ENCODE results near the gene SLC35F5.
A peak's percentile ranks its signal among the peaks of the same experiment; 100 is the strongest.
"Not testable (repeated sequence)": the region's sequence is repeated elsewhere in the genome, so short reads cannot be mapped to it uniquely, and the experiment has no call there.

SLC35F5 gene

DNA sequence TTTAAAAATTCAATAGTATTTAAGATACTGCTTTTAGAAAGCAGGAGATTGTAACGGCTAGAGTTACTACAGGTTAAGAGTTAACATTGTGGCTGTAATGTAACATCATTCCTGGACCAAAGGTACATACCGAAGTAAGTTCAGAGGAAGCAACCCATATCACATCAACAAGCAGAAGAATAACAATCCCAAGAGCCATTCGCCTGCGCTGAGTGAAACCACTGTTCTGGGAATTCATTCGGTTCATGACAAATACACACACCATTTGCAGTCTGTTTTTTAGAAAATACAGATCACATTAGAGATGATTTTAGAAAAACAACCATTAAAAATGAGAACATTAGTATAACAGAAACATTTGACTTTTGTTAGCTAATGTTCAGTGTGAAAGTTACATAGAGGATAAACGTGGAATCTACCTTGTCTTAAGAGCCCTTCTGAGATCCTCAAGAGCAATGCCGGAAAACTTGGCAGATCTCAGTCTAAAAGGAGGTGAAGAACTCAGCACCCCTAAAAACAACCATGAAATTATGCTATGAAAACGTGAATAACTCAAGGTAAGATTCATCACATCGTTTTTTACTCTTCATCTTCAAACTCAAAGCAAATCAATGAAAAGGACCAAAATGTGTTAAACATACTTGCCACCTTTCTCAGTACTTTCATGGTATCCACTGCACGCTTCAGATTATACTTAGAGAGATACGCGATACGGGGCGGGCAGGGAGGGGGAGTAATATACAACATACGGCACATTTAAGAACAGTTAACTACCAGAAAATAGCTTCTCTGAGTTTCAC, 1.2 kb downstream of the SLC35F5 start:
- no peak for DNase-seq

DNA sequence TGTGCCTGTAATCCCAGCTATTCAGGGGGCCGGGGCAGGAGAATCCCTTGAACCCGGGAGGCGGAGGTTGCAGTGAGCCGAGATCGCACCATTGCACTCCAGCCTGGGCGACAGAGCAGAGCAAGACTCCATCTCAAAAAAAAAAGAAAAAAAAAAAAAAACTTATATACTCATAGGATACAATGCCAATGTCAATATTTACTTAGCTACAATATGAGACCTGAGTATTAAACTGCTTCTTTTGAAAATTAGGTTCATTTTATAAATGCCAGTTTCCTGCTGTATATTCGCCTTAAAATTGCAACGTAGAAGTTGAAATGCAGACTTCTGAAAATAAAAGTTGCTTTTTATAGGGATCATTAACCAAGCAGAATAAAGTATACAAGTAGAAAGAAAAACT, 2.3 kb downstream of the SLC35F5 start:
- DNase-seq = no peak

DNA sequence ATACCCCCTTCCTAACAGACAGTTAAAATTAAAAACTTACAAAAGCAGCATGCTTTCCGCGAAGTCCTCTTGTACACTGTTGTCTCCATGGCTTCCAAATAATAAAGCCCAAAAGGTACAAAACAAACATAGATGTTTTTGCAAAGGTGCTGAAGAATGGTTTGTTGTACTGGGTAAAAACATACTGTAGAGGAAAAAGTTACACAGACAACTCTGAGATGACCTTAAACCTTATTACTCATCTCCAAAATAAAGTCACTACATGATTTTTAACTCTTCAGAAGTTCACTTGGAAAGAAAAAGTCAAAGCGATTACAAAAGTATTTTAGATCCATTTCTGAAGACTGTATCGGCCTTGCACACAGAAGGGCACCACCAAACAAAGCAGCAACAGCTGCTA, 6.1 kb downstream of the SLC35F5 start:
- no peak for DNase-seq

DNA sequence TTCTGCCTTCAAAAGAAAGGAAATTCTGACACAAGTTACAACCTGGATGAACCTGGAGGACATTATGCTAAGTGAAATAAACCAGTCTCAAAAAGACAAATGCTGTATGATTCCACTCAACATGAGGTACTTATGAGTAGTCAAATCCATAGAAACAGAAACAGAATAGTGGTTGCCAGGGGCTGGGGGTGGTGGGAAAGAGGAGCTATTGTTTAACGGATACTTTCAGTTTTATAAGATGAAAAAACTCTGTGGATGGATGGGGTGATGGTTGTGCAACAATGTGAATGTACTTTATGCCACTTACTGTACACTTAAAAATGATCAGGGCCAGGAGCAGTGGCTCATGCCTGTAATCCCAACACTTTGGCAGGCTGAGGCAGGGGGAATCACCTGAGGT, 15.4 kb downstream of the SLC35F5 start:
- DNase-seq = no peak

DNA sequence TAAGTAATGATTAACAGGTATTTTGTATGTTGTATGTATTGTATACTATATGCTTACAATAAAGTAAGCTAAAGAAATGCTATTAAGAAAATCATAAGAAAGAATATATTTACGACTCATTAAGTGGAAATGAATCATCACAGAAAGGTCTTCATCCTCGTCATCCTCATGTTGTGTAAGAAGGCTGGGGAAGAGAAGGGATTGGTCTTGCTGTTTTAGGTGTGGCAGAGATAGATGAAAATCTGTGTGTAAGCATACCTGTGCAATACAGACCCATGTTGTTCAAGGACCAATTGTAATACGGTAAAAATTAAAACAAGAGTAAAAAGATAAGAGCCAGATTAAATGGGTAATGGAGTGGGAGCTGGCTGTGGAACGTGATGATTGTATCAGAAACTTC, 16.6 kb downstream of the SLC35F5 start:
- no peak for DNase-seq

DNA sequence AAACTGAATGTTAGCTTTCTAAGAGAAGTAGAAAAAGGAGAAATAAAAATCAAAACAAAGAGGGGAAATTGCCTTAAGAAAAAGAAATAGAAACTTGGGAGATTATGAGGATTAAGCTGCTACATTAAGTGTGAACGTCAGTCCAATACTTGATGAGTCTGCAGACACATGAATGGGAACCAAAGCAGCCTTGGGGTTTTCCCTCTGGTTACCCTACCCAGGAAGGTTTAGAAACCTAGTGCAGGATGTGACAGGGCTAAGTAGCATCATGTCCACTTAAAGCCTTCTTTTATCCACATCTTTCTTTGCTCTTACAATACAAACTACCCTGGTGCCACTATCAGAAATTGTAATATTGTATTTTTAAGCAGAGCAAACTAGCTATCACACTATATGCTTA, 22.3 kb downstream of the SLC35F5 start:
- DNase-seq = no peak

DNA sequence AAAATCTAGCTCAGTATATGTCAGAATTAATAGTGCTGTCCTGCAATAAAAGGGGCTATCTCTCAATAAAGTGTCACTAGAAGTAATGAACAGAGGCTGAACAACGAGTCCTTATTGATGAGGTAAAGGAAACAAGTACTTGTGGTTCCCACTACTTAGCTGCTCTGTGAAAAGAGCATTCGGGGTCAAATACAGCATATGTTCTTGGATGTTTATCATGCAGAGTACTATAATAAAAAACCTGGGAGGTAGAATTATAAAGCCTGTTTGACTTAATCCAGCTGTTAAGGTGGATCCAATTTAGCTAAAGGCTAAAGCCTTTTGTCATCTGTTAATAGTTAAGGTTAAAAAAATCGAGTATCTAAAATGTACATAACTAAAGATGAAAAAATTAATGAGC, 32.4 kb downstream of the SLC35F5 start:
- no peak for DNase-seq

DNA sequence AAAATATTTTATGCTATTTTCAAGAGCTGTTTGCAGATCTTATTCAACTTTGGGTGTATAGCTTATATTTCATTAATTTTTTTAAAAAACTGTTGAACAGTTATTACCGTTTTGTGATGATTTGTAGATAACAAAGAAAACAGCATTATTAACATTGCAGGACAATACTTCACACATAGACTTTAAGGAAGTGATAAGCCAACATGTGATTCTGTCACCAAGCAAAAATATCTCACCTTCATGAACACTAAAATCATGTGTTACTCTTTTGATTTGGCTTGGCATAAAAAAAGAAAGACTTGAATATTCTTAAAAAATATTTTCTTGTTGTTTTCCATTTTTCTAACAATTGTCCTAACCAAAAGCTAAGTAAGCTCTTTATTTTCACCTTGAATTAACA, 33.0 kb downstream of the SLC35F5 start:
- no peak for DNase-seq

DNA sequence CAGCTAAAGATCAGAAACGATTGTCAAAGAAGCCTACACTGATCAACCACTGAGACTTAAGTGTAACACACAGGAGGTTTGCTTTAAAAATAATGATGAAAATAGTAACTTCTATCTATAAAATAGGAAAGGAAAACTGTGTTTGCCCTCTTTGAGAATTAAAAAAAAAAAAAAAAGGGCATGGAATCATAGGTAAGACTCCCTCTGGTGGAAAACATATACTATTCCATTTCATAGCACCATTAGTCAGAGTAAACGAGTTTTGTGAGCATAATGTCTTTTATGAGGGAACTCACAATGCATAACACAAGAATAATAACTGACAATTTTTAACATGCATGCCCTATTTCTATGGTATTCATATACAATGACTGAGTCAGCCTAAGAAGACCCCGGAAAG, 36.3 kb downstream of the SLC35F5 start:
- DNase-seq = no peak

DNA sequence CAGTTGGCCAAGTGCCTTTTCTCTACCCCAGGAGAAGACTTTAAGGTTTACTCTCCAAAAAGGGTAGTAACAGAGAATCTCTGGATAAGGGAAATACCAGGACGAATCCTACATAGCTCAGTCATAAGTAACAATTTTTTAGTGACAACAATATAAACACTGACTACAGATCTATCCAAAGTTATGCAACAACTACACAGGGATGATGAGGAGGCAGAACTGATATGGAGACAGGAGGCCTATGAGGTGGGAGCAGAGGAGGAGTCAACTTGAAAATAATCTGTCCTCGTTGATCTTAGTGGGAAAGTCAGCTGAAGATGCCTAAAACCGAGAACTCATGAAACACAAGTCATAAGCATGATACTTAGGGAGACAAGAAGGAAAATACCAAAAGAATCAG, 40.2 kb downstream of the SLC35F5 start:
- DNase-seq = no peak

DNA sequence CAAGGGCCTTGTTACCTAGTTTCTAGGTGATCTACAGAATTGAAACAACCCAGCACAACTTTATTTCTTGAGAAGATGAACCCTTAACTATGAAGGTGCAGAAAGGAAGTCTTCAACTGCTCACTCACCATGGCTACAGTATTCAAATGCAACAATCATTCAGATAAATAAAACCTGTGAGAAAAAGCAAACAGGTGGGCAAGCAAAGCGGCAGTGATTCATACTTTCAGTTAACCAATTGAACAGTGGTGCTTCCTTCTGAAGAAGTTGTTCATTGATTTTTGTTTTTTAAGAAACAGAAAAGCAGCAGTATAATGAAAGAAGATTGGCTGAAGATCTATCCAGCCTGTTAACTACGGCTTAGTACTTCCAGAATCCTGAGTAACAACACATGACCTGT, 43.5 kb downstream of the SLC35F5 start:
- DNase-seq = no peak

DNA sequence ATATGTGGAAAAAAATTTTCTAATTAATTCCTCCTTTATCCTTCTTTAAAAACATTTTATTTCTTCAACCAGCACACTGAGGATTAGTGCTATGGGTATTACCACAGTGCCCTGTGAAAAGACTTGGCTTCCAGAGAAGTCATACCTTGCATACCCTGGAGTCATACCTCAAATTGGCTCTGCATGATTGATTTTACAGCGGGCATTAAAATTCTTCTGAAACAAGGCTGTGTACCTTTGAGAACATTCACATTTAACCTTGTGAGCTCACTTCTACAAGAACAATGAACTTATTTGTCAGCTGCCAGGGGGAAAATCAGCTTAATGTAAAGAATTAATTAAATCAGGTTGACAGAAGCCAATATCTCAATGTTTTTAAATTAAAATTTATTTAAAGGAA, 44.6 kb downstream of the SLC35F5 start:
- no peak for DNase-seq

DNA sequence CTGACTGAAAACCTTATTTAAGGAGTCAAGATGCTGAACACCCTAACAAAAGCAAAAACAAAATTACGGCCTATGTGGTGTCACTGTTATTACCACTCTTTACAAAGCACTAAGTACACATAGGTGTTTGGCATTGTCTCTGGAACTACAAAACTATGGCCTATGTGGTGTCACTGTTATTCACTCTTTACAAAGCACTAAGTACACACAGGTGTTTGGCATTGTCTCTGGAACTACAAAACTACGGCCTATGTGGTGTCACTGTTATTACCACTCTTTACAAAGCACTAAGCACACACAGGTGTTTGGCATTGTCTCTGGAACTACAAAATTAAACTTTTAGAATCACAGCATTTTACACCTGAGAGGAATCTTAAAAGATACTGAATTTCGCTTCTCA, 47.4 kb downstream of the SLC35F5 start:
- DNase-seq = no peak

DNA sequence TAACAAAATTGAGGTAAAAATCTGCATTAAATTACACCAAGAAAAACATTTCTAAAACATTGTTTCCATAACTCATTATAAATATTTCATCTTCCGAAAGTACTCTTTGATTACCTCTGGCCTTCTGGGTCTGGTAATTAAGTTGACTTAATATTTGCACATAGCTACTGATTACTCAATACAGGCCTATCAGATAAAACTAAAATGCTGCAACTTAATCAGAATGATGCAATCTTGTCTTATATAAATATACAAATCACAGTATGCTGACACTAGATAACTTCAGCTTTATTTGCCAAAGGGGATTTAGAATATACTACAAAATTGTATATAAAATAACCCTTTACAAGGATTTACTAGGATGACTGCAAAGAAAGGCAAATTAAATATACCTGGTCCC, 49.3 kb downstream of the SLC35F5 start:
- no peak for DNase-seq

DNA sequence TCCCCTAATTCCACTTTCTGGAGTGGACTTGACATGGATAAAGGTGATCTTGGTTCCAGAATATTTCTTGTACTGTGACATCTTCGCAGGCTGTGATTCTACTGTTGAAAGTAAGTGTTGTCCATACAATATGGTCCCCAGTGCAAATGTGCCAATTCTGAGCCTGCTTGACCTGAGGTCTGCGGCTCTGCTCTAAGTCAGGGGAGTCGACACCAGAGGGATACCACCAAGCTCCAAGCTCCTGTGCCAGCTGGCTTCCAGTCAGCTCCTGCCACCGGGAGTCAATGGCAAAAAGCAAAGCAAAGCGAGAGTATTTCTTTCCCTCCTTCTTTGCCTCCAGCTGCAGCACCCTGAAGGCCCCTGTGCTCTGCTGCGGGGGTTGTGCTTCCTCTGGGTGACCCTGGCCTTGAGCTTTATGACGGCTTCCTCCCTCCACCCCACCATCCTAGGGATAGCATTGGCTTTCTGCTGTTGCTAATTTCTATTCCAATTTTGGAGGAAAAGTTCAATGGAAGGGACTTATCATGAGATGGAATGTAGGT, 50.4 kb downstream of the SLC35F5 start:
- DNase-seq = no peak

DNA sequence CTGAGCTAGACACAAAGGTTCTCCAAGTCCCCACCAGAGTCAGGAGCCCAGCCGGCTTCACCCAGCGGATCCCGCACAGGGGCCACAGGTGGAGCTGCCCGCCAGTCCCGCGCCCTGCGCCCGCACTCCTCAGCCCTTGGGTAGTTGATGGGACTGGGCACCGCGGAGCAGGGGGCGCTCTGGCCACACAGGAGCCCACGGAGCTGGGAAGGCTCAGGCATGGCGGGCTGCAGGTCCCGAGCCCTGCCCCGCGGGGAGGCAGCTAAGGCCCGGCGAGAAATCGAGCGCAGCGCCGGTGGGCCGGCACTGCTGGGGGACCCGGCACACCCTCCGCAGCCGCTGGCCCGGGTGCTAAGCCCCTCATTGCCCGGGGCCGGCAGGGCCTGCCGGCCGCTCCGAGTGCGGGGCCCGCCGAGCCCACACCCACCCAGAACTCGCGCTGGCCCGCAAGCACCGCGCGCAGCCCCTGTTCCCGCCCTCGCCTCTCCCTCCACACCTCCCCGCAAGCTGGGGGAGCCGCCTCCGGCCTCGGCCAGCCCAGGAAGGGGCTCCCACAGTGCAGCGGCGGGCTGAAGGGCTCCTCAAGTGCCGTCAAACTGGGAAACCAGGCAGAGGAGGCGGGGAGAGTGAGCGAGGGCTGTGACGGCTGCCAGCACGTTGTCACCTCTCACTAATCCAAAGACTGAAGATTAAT, 52.0 kb downstream of the SLC35F5 start:
- DNase-seq = not testable (repeated sequence)

DNA sequence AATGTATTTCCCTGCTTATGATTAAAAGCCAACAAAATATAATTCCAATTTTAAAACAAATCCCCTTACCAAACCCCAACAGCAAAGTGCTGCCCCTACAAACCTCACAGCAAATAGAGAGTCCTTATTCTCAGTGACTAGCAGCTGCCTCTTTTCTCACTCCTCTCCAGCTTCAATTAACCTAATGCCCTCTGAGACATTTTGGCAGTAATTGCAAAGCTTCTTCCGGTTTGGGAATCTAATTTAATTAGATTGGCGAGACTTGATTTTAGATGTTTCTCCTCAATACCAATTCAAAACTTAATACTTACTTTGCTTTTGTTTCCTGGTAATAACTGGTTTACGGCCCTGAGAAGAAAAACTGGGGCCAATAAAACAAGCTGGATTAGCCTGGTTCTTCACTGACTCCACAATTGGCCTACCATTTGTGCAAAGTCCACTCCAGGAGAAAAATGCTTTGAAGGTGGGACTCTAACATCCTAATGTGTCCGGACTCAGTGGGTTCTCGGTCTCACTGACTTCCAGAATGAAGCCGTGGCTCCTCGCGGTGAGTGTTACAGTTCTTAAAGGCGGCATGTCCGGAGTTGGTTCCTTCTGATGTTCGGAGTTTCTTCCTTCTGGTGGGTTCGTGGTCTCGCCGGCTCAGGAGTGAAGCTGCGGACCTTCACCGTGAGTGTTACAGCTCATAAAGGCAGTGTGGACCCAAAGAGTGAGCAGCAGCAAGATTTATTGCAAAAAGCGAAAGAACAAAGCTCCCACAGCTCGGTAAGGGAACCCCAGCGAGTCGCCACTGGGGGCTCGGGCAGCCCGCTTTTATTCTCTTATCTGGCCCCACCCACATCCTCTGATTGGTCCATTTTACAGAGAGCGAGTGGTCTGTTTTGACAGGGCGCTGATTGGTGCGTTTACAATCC, 52.8 kb downstream of the SLC35F5 start:
- no peak for DNase-seq

DNA sequence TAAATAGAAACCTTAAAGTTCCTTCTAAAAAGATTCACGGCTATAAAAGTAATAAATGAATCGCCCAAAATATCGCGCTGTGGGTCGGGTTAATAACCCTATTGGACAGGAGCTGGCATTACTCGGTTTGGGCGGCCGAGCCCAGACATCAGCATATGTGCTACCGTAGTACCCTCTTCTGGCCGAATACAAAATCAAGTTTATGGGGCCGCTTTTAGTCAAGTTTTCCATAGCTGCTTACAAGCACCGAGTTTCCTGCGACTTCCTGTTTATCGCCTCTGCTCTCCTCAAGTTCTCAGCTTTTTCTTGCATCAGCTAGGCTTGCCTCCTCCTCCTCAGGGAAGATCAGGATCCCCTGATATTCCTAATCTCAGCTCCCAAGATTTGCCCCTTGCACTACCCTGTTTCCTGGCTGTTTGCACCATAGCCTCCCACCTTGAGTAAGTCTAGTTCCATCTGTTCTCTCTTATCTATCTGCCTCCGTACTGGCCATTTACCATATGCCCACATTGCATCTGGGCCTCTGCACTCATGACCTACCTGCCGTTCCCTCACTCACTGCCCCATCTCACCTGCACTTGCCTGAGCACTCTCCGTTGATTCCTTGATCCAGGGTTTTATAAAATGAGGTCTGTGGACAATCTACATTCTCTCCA, 56.1 kb downstream of the SLC35F5 start:
- peak; percentile 19 to 21 for DNase-seq

DNA sequence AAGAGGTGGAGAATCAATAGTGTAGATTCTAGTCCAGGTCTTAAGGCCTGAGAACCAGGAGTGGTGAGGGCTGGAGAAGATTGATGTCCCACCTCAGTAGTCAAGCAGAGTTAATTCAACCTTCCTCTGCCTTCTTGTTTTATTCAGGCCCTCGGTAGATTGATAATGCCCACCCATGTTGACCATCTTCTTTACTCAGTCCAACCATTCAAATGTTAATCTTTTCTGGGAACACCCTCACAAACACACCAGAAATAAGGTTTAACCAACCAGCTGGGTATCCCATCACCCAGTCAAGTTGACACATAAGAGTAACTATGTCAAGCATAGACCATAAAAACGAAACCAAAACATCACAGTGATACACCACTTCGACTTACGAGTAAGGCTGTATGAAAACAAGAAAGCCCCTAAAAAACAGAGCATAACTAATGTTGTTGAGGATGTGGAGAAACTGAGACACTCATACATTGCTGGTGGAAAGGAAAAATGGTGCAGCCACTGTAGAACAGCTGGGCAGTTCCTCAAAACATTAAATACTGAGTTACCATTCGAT, 57.5 kb downstream of the SLC35F5 start:
- no peak for DNase-seq

DNA sequence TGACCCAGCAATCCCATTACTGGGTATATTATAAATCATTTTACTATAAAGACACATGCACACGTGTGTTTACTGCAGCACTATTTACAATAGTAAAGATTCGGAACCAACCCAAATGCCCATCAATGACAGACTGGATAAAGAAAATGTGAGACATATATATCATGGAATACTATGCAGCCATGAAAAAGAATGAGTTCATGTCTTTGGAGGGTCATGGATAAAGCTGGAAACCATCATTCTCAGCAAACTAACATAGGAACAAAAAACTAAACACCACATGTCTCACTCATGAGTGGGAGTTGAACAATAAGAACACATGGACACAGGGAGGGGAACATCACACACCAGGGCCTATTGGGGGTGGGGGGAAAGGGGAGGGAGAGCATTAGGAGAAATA, 58.2 kb downstream of the SLC35F5 start:
- not testable (repeated sequence) for DNase-seq

DNA sequence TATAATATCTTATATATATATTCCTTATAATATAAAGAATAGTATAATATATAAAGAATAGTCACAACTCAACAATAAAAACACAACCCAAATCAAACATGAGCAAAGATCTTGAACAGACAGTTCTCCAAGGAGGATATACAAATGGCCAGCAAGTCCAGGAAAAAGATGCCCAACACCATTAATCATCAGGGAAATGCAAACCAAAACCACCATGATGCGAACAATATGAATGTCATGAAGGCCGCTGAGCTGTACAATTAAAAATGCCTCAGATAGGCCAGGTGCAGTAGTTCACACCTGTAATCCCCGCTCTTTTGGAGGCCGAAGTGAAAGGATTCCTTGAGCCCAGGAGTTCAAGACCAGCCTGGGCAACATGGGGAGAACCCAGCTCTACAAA, 58.9 kb downstream of the SLC35F5 start:
- DNase-seq = no peak

DNA sequence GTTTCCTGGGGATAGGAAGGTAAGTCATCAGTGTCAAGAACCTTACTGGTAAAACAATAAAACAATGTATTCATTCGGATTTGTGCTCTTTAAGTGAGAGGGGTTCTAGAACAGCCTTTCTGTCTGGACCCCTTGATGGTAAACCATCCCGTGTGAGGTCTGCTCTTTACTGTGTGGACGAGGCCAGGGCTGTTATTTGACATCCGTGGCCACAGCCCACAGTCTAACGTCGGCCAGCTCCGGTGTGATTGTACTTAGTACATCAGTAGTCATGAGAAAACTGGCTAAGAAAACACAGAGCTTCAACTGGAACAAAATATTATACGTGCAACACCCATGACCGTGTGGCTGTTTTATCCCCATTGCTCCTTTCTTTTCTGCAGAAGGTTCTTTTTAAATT, 62.0 kb downstream of the SLC35F5 start:
- no peak for DNase-seq
